Measurements from ENCODE around the gene SLC9A4.

DNA sequence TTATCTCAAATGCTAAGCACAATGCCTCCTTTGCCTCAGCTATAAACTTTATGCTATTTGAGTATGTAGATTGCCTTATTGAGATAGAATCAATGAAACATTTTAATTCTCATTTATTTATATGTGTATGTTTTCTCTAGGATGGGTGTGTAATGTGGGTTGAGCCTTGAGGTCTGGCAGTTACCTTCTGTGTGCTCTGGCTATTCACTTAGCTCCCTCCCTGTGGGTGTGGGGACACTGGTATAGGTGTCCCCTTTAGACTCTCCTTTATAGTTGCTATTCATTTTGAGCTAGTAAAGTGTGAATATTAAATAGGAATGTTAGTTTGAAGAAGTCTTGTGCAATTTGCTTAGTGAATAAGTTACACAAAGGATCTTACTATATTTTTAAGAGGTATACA lies 1.8 kb downstream of the SLC9A4 start:
- TF ChIP-seq YY1 (IDR thresholded peaks at IDR 0.05; ENCODE audit: insufficient read depth, insufficient read length) = no peak
- TF ChIP-seq SUZ12 (IDR thresholded peaks at IDR 0.05; ENCODE audit: extremely low read depth, insufficient read depth, insufficient read length) = no peak

Measured in NT2/D1 (cell line).